HG03342 (cell line): Measurements from ENCODE around the gene BLCAP.

ENCODE experiments used
- ATAC-seq: cut with Tn5 transposase; IDR thresholded peaks from one replicate; pipeline ENCODE4 v1.9.1; 2021; ENCODE audit warnings: mild to moderate bottlenecking, moderate library complexity; ENCODE audit not compliant: unreplicated experiment

Gene BLCAP

GRCh38 chr20:37530696-37531095, 3.0 kb upstream of the BLCAP start:
- ATAC-seq, result no peak

GRCh38 chr20:37529968-37530600, 2.4 kb upstream of the BLCAP start:
- ATAC-seq, result no peak

GRCh38 chr20:37529214-37529967, 1.7 kb upstream of the BLCAP start:
- no peak for ATAC-seq

- no peak for ATAC-seq
Measured at GRCh38 chr20:37528446-37529213, 954 bp upstream of the BLCAP start.

GRCh38 chr20:37526839-37527637, 638 bp downstream of the BLCAP start:
- ATAC-seq, result no peak

GRCh38 chr20:37526238-37526838, 1.3 kb downstream of the BLCAP start:
- no peak for ATAC-seq

- no peak for ATAC-seq
Measured at GRCh38 chr20:37525810-37526209, 1.9 kb downstream of the BLCAP start.

- ATAC-seq, result no peak
Measured at GRCh38 chr20:37524859-37525708, 2.6 kb downstream of the BLCAP start.

- ATAC-seq, result no peak
Measured at GRCh38 chr20:37523911-37524700, 3.6 kb downstream of the BLCAP start.

GRCh38 chr20:37523012-37523391, 4.7 kb downstream of the BLCAP start:
- no peak for ATAC-seq

- ATAC-seq, result no peak
Measured at GRCh38 chr20:37522260-37523011, 5.2 kb downstream of the BLCAP start.

GRCh38 chr20:37521061-37521771, 6.5 kb downstream of the BLCAP start, which contains the start of gene NNAT:
Gene NNAT, plus strand, starts transcription at chr20:37521250. Its CDS starts 82 bp downstream, at chr20:37521332.
- no peak for ATAC-seq

- ATAC-seq, result no peak
Measured at GRCh38 chr20:37520419-37520955, 7.2 kb downstream of the BLCAP start.

- no peak for ATAC-seq
Measured at GRCh38 chr20:37519508-37520418, 7.9 kb downstream of the BLCAP start.

- ATAC-seq, result no peak
Measured at GRCh38 chr20:37518606-37519507, 8.8 kb downstream of the BLCAP start.
